NCI-H1417 (cell line): ENCODE measurements around the gene SBF2.
"Not testable (repeated sequence)": the region's sequence is repeated elsewhere in the genome, so short reads cannot be mapped to it uniquely, and the experiment has no call there.

ENCODE experiments used
- DNase-seq, 3 experiments: peaks; one replicate each; lab custom pipeline; 2025; lab: John Stamatoyannopoulos, UW

The SBF2 gene

GRCh38 chr11:10267821-10268220, 26.2 kb downstream of the SBF2 start:
- no peak for DNase-seq

- no peak for DNase-seq
These were observed 28.1 kb downstream of the SBF2 start for GRCh38 chr11:10265936-10266335.

- not testable (repeated sequence) for DNase-seq
These were observed 29.3 kb downstream of the SBF2 start for GRCh38 chr11:10264716-10265115.

- no peak for DNase-seq
These were observed 30.1 kb downstream of the SBF2 start for GRCh38 chr11:10263929-10264328.

DNA sequence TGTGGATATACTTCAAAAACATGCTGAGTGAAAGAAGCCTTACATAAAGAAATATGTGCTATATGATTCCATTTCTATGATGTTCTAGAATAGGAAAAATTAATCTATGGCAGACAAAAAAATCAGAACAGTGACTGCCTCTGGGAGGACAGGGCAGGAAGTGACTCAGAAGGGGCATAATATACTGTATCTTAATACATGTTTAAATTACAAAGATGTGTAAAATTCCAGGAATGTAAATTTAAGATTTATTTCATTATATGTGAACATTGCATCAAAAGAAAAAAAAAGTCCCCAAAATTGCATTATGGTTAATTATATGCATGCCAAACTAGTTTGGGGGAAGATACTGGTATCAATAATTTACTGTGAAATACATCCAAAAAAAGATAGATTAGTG, 32.2 kb downstream of the SBF2 start:
- DNase-seq = no peak

DNA sequence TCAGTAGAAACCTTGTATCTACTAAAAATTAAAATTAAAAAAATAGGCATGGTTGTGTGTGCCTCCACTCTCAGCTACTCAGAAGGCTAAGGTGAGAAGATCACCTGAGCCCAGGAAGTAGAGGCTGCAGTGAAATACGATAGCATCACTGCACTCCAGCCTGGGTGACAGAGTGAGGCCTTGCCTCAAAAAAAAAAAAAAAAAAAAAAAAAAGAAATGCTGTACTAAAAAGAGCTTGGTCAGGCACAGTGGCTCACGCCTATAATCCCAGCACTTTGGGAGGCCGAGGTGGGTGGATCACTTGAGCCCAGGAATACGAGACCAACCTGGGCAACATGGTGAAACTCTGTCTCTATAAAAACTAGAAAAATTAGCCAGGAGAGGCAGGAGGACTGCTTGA, 36.5 kb downstream of the SBF2 start:
- no peak for DNase-seq

- DNase-seq = peak in 1 of 3 experiments; percentile 39
These were observed 38.5 kb downstream of the SBF2 start for GRCh38 chr11:10255388-10256125.

DNA sequence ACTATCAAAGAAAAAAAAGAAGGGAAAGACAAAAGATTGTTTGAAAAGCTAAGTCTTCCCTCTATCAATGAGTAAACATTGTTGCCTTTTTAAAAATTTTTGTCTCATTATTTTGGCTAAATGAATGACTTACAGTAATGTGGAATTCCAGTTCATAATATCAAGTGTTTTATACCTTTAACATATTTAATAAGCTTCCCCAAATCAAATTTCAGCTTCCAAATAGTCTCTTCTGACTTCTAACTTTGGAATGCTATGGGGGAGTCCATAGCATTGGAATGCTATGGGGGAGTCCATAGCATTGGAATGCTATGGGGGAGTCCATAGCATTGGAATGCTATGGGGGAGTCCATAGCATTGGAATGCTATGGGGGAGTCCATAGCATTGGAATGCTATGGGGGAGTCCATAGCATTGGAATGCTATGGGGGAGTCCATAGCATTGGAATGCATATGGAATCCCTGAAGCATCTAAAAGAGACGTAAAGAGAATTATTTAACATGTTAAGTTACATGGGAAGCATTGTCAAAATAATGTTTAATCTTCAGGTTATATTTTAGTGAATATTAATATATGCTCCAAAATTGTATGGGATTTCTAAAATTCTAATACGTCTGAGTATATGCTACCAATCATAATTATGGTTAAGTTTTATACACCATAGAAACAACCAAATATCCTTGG, 44.4 kb downstream of the SBF2 start:
- DNase-seq = not testable (repeated sequence)

GRCh38 chr11:10247011-10247410, 47.0 kb downstream of the SBF2 start:
- DNase-seq = no peak

DNA sequence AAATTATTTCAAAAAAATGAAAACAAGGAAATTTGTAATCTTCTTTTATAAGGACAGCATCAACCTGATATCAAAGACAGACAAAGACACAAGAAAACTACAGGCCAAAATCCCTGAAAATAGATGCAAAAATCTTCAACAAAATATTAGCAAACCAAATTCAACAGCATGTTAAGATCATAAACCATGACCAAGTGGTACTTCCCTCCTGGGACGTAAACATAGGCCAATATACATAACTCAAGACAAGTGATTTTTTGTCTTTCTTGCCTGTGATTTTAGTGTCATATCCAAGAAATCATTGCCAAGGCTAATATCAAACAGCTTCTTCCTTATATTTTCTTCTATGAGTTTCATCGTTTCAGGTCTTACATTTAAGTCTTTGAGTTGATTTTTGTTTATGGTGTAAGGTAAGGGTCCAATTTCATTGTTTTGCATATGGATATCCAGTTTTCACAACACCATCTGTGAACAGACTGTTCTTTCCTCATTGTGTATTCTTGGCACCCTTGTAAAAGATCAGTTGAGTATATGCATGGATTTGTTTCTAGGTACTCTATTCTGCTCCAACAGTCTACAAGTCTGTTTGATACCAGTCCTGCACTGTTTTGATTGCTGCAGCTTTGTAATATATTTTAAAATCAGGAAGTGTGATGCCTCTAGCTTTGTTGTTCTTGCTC, 50.0 kb downstream of the SBF2 start:
- DNase-seq = no peak

DNA sequence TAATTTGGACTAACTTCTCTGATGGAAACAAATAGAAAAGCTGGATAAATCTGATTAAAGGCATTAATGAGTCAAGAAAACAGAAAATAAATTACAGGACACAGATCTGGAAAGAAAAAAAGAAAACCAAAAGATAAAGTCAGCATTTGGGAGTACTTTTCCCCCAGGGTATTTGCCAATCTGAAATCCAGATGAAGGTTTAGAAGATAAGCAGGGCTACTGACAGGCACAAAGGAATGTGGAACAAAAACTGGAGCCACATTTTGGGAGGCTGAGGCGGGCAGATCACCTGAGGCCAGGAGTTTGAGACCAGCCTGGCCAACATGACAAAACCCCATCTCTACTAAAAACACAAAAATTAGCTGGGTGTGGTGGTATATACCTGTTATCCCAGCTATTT, 57.2 kb downstream of the SBF2 start:
- no peak for DNase-seq

GRCh38 chr11:10233581-10233980, 60.4 kb downstream of the SBF2 start:
- DNase-seq = no peak

DNA sequence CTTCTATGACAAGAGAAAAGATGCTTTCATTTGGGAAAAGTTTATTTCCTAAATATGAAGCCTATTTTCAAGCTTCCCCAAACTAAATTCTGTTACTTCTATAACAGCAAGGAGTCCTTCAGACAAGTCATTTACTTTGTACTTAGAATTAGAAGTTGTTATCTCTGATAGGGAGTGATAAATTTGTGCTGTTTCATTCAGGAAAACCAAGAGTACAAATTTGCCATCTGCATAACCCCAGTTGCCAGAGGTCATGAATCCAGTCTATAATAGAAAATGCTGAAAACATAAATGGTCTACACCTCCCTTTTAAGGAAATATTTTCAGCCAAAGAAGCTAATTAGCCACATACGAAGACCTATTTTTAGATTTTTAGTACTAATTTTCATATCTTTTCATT, 61.3 kb downstream of the SBF2 start:
- DNase-seq = no peak

DNA sequence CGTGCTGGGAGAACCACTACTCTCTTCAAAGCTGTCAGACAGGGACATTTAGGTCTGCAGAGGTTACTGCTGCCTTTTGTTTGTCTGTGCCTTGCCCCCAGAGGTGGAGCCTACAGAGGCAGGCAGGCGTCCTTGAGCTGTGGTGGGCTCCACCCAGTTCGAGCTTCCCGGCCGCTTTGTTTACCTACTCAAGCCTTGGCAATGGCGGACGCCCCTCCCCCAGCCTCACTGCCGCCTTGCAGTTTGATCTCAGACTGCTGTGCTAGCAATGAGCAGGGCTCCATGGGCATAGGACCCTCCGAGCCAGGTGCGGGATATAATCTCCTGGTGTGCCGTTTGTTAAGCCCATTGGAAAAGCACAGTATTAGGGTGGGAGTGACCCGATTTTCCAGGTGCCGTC, 62.2 kb downstream of the SBF2 start:
- not testable (repeated sequence) for DNase-seq

DNA sequence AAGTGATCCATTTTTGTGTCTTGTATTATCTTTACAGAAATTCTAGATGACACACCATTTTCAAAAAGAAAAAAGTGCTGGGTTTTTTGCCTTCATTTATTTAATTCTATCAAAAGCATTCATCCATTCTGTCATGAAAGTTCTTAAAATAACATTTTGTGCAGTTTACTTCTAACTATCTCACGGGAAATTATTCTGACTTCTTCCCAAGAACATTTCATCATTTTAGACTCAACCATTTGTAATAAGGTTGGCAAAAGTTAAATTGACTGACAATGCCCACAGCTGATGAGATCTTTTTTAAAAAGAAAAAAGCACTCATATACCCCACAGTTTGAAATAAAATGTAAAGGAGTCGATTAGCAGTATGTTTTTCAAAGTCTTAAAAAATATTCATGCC, 68.5 kb downstream of the SBF2 start:
- no peak for DNase-seq

DNA sequence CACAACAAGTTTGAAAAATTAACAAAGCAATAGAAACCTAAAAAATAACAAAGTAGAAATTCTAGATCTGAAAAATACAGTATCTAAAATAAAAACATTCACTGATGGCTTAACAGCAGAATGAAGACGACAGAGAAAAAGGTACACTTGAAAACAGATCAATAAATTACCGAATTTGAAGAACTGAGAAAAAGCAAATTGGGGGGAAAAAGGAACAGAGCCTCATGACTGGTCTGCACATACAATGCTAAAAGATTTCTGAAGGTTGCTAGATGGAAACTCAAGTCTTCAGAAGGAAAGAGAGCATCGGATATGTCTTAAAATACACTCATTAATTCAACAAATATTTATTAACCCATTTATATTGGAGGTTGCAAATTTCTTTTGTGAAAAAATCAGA, 71.6 kb downstream of the SBF2 start:
- DNase-seq = no peak

- no peak for DNase-seq
These were observed 72.7 kb downstream of the SBF2 start for GRCh38 chr11:10221342-10221741.

DNA sequence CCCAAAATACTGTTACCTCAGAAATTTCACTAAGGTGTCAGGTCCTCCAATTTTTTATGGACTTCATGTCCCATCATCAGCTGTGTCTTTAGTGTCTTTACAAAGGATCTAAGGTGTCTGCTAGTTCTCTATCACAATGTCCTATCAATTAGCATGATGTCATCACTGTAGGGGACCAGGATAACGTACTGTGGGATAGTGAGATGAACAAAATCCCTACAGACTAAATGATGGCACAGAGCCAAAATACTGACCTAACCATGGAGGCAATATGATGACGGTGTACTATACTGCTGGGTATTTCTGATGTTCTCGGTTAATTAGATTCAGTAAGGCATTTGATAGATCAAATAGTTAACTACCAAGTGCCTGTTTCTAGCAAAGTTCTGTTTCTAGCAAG, 82.5 kb downstream of the SBF2 start:
- peak in 1 of 3 experiments; percentile 19 for DNase-seq

GRCh38 chr11:10209326-10209725, 84.7 kb downstream of the SBF2 start:
- no peak for DNase-seq

DNA sequence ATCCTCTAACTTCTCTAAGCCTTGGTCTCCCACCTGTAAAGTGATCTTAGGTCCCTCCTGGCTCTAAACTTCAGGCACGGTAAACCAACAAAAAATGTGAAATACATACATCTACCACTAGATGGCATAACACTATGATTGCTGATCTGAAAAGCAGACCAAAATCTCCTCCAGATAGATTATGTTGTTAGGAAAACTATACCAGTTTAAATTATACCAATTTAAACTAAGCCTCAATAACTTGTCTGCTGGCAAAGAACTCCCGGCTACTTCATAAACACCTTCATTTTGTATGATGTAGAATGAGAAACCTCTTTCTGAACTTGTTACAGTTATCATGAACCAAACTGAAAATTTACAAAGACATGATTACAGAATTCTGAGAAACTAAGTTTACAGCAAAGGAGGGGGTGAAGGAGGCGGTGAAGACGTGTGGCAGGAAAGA, 85.9 kb downstream of the SBF2 start:
- peak; percentile 4 to 69 (median 51) for DNase-seq

DNA sequence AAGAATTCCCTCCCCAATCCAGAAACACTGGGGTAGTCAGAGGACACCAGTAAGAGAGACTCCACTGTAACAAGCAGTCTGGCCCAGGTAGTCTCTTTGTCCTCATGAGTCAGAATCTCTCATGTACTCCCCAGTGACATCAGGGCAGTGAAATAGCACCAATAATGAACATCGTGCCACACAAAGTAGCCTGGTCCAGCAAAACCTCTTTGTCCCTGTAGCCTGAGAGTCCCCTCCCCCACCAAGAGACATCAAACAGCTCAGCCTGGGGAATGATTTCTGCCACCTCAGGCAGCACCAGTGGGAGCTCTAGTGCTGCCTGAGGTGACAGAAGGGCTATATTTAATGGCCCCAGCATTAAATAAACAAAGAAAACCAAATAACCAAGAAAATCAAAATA, 88.1 kb downstream of the SBF2 start:
- DNase-seq = peak in 2 of 3 experiments; percentile 53 to 81

DNA sequence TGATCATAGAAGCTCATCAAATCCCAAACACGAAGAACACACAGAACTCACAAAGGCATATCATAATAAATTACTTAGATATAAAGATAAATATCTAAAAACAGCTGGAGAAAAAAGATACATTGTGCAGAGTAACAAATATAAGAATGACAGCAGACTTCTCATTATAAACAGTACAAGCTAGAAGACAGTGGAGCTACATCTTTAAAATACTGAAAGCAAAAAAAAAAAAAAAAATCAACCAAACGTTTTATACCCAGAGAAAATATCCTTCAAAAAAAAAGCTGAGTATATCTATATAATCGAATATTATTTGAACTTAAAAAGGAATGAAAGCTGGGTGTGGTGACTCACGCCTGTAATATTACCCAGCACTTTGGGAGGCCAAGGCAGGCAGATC, 90.0 kb downstream of the SBF2 start:
- no peak for DNase-seq

DNA sequence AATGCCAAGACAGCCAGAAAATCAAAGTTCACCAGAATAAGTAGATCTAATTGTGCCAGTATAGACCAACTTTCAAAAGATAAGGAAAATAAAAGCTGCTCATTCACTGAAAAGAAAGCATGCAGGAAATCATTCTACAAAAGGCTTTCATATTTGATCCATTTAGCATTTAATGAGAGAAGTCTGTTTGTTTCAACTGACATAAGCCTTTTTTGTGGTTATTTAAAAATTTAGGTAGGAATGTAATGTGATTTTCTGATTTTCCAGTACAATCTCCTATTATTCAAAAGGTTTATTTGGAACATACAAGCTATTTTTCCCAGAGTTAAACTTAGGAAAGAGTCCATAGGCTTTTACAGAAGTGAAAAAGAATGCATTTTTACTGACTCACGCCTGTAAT, 92.7 kb downstream of the SBF2 start:
- no peak for DNase-seq
